Testis (tissue), 3 donors: Measurements from ENCODE around the gene ZNF10. TPM values are rescaled to one million over a fixed set of nuclear protein-coding genes. Genes with fewer than 3 reads are reported as not detected.
A peak's percentile ranks its signal among the peaks of the same experiment; 100 is the strongest.

ENCODE experiments used
- DNase-seq: peaks from one replicate; pipeline ENCODE4 v3.0.0-alpha.2; 2019
- H3K27ac ChIP-seq, 2 donors: fragments of 200-600 bp; sonication (generic); one replicate each; pipeline ENCODE4 v1.5.1; 2019
- H3K27me3 ChIP-seq: fragments of 200-600 bp; sonication (generic); one replicate; pipeline ENCODE4 v1.5.1; 2019
- H3K36me3 ChIP-seq: fragments of 200-600 bp; sonication (generic); one replicate; pipeline ENCODE4 v1.5.1; 2017; ENCODE audit warnings: low read depth; ENCODE audit errors: missing control alignments
- H3K4me1 ChIP-seq: fragments of 200-600 bp; sonication (generic); one replicate; pipeline ENCODE4 v1.5.1; 2019
- H3K4me3 ChIP-seq, 2 donors: fragments of 200-600 bp; sonication (generic); one replicate each; pipeline ENCODE4 v1.5.1; 2017 to 2019
- H3K9me3 ChIP-seq: fragments of 200-600 bp; sonication (generic); one replicate; pipeline ENCODE4 v1.5.1; 2017
- CTCF ChIP-seq, 3 experiments: fragments of 450-650 bp in 2 of 3; fragments of 200-600 bp in 1 of 3; sonication (generic) in 1 of 3; IDR thresholded peaks; one replicate each; pipeline ENCODE4 v1.5.1; 2016 to 2019; ENCODE audit warnings: antibody characterized with exemption in 3 of 3, mild to moderate bottlenecking in 2 of 3, moderate library complexity in 1 of 3
- POLR2A ChIP-seq: fragments of 450-650 bp; IDR thresholded peaks from one replicate; pipeline ENCODE4 v1.6.1; 2017; ENCODE audit warnings: antibody characterized with exemption, mild to moderate bottlenecking, moderate library complexity
- WGBS, 2 donors: methylation state at CpG; one replicate each; pipeline ENCODE4 v1.1.5; 2018; 5-methylcytosine and 5-hydroxymethylcytosine counted together
- intact Hi-C: fragments of 100-400 bp; cut with DNase I; formaldehyde crosslinking; loops from one replicate; pipeline ENCODE4 v1.15.1; 2023; ENCODE audit warnings: low total_unique reads
- polyA plus RNA-seq: library from polyadenylated mRNA; stranded (reverse); fragments of 350-450 nt; fragmentation: Illumina TruSeq; extraction: RNeasy Lipid Tissue Mini Kit (QIAGEN cat#74804); gene quantifications from one replicate; pipeline ENCODE4 v1.2.3, GENCODE V29; 2014; ENCODE audit warnings: low read depth, low replicate concordance; ENCODE audit not compliant: insufficient read depth
- total RNA-seq, 2 donors: library from RNA; depleted of rRNA; stranded (reverse); fragments of >200 nt; gene quantifications; one replicate each; pipeline ENCODE4 v1.2.3, GENCODE V29; 2016

ZNF10 gene
- total and polyA plus RNA-seq, 3 donors from 2014 or later = 20.4 to 40.5 (median 38.3) TPM

- H3K36me3 ChIP-seq = no peaks in the 10 kb centered on the region
Observed at GRCh38 chr12:133129368-133130037, 924 bp upstream of the ZNF10 start.

GRCh38 chr12:133130808-133131128, 341 bp downstream of the ZNF10 start:
- intact Hi-C loops = no loop called here
- WGBS, 2 donors = 0% methylated on average over 17 of the region's 17 CpGs

More at GRCh38 chr12:133129368-133130037, 924 bp upstream of the ZNF10 start:
- TF ChIP-seq POLR2A (no peak), CTCF (IDR thresholded peaks at IDR 0.05) (no peak)
- Histone ChIP-seq H3K9me3 (no peaks in the 10 kb centered on the region), H3K4me1 (peaks cover 3% of the 10 kb centered on the region), H3K27me3 (no peaks in the 10 kb centered on the region), H3K4me3 (peak overlapping the region; percentile 81 to 82), H3K27ac (peak overlapping the region; percentile 83 to 95)
- 15 to 16% methylated on average over 25 to 26 of the region's 26 CpGs for WGBS, 2 donors
- intact Hi-C loops = no loop called here
- no peak for DNase-seq

GRCh38 chr12:133135747-133136146, 5.3 kb downstream of the ZNF10 start:
- no peak for TF ChIP-seq CTCF (IDR thresholded peaks at IDR 0.05)
- no peak for TF ChIP-seq POLR2A
- no peaks in the 10 kb centered on the region for H3K36me3 ChIP-seq
- H3K4me3 ChIP-seq = no peak overlapping the region
- H3K9me3 ChIP-seq = no peaks in the 10 kb centered on the region
- no peak for DNase-seq
- H3K27me3 ChIP-seq = no peaks in the 10 kb centered on the region
- 64 to 90% methylated on average over 2 of the region's 2 CpGs for WGBS, 2 donors
- intact Hi-C loops = no loop called here
- peaks cover 3% of the 10 kb centered on the region for H3K4me1 ChIP-seq
- no peak overlapping the region for H3K27ac ChIP-seq

More at GRCh38 chr12:133130808-133131128, 341 bp downstream of the ZNF10 start:
- H3K4me1 ChIP-seq = peaks cover 3% of the 10 kb centered on the region
- peak overlapping the region; percentile 83 to 95 for H3K27ac ChIP-seq
- TF ChIP-seq POLR2A = no peak
- TF ChIP-seq CTCF (IDR thresholded peaks at IDR 0.05) = no peak
- DNase-seq = peak; percentile 66
- H3K9me3 ChIP-seq = no peaks in the 10 kb centered on the region
- H3K27me3 ChIP-seq = no peaks in the 10 kb centered on the region
- peak overlapping the region; percentile 81 to 82 for H3K4me3 ChIP-seq
- H3K36me3 ChIP-seq = no peaks in the 10 kb centered on the region

GRCh38 chr12:133145981-133146380, 15.6 kb downstream of the ZNF10 start:
- H3K4me3 ChIP-seq = no peak overlapping the region
- no peak for DNase-seq
- H3K36me3 ChIP-seq = no peaks in the 10 kb centered on the region
- H3K27me3 ChIP-seq = no peaks in the 10 kb centered on the region
- no peaks in the 10 kb centered on the region for H3K4me1 ChIP-seq
- 93 to 96% methylated on average over 2 of the region's 2 CpGs for WGBS, 2 donors
- H3K27ac ChIP-seq = no peak overlapping the region
- TF ChIP-seq CTCF (IDR thresholded peaks at IDR 0.05) (no peak), POLR2A (no peak)
- H3K9me3 ChIP-seq = no peaks in the 10 kb centered on the region
- intact Hi-C loops = no loop called here

GRCh38 chr12:133156125-133156690, 25.8 kb downstream of the ZNF10 start:
- H3K9me3 ChIP-seq = peaks cover 4% of the 10 kb centered on the region
- peaks cover 4% of the 10 kb centered on the region for H3K36me3 ChIP-seq

More at GRCh38 chr12:133156125-133156690, 25.8 kb downstream of the ZNF10 start:
- Histone ChIP-seq H3K27me3 (no peaks in the 10 kb centered on the region), H3K27ac (no peak overlapping the region), H3K4me3 (no peak overlapping the region), H3K4me1 (no peaks in the 10 kb centered on the region)
- no peak for DNase-seq
- WGBS, 2 donors = 89 to 100% methylated on average over 2 of the region's 2 CpGs
- intact Hi-C loops = no loop called here
- TF ChIP-seq POLR2A = no peak
- no peak for TF ChIP-seq CTCF (IDR thresholded peaks at IDR 0.05)
